ENCODE data around the gene IL20RB.

DNA sequence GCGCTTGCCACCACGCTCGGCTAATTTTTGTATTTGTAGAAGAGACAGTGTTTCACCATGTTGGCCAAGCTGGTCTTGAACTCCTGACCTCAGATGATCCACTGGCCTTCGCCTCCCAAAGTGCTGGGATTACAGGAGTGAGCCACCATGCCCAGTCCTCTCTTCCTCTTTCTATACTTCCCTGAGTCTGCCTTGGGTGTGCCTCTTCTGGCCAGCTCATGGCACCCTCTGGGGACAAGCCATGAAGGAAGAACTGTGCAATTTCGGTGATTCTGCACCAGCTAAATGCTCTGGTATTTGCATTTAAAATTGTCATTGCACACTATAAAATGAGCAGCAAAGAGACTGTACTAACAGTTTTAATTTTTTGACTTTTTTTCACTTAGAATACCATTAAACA is 66.6 kb downstream of the IL20RB start:
- no peak for TF ChIP-seq CTCF (IDR thresholded peaks at IDR 0.05 in 8 of 11, conservative IDR thresholded peaks at IDR 0.05 in 3 of 11)
- no peak for TF ChIP-seq POLR2A (IDR thresholded peaks at IDR 0.05)
- TF ChIP-seq POLR2AphosphoS5 (IDR thresholded peaks at IDR 0.05), result no peak

All from spleen (tissue), 7 donors.